GM18861 (cell line): ENCODE results near the gene NETO1.

Experiments used
- ATAC-seq: cut with Tn5 transposase; IDR thresholded peaks from one replicate; pipeline ENCODE4 v1.9.1; 2021; ENCODE audit not compliant: unreplicated experiment

NETO1 gene, protein sequence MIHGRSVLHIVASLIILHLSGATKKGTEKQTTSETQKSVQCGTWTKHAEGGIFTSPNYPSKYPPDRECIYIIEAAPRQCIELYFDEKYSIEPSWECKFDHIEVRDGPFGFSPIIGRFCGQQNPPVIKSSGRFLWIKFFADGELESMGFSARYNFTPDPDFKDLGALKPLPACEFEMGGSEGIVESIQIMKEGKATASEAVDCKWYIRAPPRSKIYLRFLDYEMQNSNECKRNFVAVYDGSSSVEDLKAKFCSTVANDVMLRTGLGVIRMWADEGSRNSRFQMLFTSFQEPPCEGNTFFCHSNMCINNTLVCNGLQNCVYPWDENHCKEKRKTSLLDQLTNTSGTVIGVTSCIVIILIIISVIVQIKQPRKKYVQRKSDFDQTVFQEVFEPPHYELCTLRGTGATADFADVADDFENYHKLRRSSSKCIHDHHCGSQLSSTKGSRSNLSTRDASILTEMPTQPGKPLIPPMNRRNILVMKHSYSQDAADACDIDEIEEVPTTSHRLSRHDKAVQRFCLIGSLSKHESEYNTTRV

GRCh38 chr18:72867746-72868584 lies at the start of gene NETO1:
Gene NETO1 (minus strand): TSS chr18:72867987. CDS start chr18:72867291, 696 bp downstream.
- no peak for ATAC-seq

GRCh38 chr18:72910045-72910444 lies 42.3 kb upstream of the NETO1 start:
- ATAC-seq, result no peak

GRCh38 chr18:72908181-72908580 lies 40.4 kb upstream of the NETO1 start:
- no peak for ATAC-seq

DNA sequence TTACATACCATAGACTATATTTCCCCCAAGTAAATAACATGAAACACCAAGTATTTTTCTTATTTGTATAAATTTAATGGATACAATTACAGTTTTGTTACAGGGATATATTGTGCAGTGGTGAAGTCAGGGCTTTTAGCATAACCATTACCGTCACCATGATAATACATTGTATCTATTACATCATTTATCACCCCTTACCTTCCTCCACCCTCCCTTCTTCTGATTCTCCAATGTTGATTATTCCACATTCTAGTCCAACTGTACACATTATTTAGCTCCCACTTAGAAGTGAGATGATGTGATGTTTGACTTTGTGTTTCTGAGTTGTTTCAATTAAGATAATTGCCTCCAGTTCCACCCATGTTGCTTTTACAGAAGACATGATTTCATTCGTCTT lies 35.2 kb upstream of the NETO1 start:
- ATAC-seq, result no peak

DNA sequence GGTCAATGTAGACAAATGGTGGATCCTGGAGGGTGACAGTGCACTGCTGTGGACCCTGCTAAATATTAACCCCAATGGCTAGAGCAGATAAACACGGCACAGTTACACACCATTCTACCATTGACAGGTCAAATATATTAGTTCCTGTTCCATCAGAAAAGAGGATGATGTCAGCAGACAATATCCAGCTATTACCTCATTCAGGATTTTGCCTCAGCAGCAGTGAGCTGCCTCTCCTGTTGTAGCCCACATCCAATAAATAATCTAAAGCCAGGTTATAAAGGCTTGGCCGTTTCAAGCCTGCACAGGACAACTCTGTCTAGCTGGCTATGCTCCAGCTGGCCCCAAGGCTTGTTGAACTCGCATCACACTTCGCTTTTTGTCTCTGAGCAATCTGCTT lies 31.6 kb upstream of the NETO1 start:
- ATAC-seq, result no peak

DNA sequence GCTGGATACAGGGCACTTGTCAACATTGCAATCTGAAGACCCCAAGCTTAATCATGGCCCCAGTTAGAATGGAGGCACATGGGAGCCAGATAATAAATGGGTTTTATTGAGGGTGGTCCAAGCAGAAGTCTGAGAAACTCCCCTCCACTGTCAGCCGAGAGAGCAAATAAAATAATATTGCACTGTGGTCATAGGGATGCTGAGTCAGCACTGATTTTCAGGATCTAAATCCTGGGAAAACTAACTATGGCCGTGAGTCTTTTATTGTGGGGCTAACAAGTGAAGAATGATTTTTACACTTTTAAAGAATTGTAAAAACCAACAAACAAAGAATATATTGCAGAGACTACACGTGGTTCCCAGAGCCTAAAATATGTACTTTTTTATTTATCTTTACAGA lies 31.1 kb upstream of the NETO1 start:
- no peak for ATAC-seq

DNA sequence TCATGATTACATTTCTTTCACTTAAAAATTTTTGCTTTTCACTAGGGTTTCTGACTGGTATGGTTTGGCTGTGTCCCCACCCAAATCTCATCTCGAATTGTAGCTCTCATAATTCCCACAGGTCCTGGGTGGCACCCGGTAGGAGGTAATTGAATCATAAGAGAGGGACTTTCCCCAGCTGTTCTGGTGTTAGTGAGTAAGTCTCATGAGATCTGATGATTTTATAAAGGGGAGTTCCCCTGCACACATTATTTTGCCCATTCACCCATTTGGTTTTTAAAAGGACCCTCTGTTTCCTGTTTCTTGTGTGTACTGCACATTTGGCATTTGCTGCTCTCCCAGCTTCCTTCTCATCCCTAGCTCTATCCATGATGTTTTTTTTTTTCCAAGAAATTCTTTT lies 27.8 kb upstream of the NETO1 start:
- ATAC-seq, result no peak

GRCh38 chr18:72878561-72878960 lies 10.8 kb upstream of the NETO1 start:
- ATAC-seq, result no peak

DNA sequence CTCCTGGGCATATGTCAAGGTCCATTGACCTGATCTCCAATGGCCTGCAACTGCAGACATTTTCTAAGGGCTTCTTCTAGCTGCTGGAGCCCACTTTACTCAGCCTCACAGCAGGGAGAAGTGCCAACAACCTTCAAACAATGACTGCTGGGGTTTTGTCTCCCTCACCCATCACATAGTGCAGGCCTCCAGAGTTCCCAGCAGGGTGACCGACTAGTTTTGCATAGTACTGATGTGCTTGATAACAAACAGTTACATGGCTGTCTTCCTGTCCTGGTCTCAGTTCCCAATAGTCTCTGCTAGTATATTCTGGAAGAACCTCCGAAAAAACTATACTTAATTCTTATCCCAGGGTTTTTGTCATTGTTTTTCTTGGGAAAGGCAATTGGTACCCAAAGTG lies 10.4 kb upstream of the NETO1 start:
- ATAC-seq, result no peak

DNA sequence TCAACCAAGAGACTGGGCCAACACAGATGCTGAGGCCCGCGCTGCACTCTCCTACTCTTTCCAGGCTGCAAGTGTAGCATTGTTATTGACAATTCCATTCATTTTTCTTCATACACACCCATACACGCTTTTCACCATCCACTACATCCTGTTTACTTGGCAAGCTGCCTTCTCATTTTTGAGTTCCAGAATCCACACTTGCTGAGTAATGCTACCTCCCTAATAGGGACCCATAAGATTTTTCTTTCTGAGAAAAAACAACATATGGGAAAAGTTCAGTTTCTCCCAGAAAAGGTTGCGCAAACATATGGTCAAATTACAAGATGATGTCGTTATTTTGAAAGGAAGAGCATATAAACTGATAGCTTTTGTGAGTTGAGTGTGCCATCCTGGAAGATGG lies 3.3 kb upstream of the NETO1 start:
- ATAC-seq, result no peak

GRCh38 chr18:72869226-72870185 lies 1.7 kb upstream of the NETO1 start:
- no peak for ATAC-seq

DNA sequence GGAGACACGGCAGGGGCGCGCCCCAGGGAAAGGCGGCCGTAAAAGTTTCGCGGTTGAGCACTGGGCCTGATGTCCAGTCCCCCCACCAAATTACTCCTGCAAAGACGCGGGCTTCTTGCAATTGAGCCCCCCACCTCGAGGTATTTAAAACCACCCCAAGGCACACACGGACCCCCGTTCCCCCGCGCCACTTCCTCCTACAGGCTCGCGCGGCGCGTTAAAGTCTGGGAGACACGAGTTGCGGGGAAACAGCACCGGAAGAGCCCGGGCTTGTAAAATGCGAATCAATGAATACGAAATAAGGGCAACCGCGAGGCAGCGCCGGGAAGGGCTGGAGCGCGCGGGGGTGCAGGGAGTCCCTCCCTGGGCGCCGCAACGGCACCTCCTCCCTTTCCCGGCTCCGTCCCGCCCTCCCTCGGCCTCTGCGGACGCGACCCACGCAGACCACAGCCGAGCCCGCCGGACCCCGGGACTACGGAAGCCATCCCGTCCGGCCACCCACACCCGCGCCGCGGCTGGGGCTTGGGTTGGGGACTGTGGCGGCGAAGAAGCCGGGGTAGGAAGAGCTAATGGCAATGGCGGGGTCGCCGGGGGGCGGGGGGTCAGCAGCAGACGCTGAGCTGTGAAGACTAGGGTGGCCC lies 918 bp upstream of the NETO1 start:
- no peak for ATAC-seq

GRCh38 chr18:72866901-72867745 lies 664 bp downstream of the NETO1 start:
- no peak for ATAC-seq

DNA sequence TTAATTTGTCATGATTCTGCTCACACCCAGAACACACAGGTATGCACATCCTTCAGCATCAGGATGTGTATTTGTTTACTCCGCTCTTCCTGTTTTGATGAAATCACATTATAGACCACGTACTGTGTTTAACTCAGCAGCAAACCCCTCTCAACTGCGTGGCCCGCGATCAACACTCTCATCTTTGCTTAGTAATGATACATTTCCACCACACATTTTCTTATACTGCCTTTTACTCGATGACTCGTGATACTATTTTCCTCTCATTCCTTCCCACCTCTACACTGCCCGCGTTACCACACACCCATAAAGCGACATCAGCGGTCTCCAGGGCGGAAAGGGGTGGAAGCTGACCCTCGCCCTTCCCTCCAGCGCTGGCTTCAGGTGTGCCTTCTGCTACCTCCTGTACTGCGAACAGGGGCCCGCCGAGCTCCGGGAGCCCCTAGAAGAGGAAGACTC lies 1.3 kb downstream of the NETO1 start:
- ATAC-seq, result no peak

DNA sequence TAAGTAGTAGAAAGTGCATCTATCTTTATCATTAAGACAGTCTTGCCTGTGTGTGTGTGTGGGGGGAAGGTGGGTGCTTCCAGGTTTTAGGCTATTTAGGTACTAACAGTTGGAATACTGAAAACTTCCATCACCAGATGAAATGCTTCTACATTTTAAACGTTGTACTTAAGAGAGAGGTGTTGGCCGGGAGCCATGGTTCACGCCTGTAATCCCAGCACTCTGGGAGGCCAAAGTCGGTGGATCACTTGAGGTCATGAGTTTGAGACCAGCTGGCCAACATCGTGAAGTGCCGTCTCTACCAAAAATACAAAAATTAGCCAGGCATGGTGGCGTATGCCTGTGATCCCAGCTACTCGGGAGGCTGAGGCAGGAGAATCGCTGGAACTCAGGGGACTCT lies 4.0 kb downstream of the NETO1 start:
- ATAC-seq, result no peak

DNA sequence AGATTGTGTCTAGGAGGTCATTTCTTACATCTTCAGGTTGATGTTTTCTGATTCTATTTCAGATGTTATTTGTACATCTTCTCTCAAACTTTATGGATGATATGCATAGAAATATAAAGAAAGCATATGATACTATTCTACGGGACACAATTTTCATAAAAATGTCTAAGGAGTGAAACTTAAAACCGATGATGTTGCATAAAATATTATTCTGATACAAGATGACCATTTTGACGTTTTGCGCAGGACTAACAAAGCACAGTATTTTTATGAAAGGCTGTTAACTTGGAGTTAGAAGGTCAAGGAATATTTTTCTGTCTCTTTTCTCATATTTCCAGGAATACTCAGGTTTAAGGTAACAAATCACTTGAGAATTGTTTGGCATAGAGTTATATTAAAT lies 8.7 kb downstream of the NETO1 start:
- ATAC-seq, result no peak

- ATAC-seq, result no peak
Observed at GRCh38 chr18:72849671-72850070, 18.1 kb downstream of the NETO1 start.

- ATAC-seq, result no peak
Observed at GRCh38 chr18:72848503-72849237, 19.1 kb downstream of the NETO1 start.

- ATAC-seq, result no peak
Observed at GRCh38 chr18:72847771-72848170, 20.0 kb downstream of the NETO1 start.
